GM19023 (cell line): ENCODE measurements around the gene RCN1.
"Not testable (repeated sequence)": the region's sequence is repeated elsewhere in the genome, so short reads cannot be mapped to it uniquely, and the experiment has no call there.

Experiments used
- ATAC-seq: cut with Tn5 transposase; IDR thresholded peaks from one replicate; pipeline ENCODE4 v1.9.1; 2021; ENCODE audit warnings: mild to moderate bottlenecking, moderate library complexity; ENCODE audit not compliant: unreplicated experiment

Gene RCN1

DNA sequence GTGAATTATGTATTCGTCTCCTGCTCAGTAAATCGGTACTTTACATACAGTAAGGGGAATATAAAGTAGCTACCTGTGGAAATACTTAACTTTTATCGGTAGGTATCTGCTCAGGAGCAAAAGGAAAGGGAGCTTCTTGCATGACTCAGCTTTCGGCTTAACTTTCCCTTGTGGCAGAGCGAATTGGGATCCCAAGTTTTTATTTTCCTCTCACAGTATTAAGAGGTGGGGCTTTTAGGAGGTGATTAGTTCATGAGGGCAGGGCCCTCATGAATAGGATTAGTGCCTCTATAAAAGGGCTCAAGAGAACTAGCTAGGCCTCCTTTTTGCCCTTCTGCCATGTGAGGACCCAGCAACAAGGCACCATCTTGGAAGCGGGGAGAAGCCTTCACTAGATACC, 18.7 kb downstream of the RCN1 start:
- ATAC-seq = no peak

DNA sequence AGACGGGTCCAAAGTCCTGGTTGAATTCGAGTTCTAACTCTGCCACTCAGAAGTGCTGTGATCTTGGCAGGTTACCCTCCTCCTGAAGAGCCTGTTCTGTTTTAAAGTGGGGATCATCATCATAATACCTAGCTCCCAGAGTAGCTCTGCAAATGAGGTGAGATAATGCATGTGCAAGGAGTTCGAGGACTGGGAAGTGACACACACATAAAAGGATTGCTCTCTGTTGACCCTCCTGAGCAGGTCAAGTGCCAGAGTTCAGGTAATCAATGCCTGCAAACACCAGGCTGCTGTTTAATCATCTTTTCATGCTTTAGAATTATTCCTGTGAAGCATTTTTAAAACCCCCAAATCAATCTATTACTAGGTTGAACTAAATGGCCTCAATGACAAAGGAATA, 19.9 kb downstream of the RCN1 start:
- ATAC-seq = no peak

DNA sequence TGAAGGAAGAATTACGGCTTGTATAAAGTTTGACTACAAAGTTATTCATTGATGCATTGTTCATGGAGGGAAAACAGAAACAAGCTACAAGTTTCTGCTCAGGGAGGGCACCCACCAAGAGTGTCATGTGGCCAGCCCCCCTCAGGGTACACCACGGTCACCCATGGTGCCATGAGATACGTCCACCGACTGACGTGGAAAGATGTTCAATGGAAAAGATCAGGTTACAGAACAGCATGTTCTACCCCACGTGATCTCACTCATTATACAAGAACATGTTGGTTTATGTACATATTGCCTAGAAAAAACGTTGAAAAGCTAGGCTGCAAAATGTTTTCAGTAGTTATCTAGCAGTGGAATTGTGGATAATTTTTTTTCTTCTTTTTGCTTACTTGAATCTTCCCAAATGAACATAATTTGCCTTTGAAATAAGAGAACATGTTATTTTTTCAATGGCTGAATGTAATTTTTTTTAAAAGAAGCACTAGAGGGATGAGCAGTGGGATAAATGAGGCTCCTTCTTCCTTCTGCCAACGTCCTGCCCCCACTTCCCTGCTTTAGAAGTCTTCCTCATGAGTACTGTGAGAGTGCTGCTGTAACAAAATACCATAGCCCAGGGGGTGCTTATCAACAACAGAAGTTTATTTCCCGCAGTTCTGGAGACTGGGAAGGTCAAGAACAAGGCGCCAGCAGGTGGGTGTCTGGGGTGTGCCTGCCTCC, 22.5 kb downstream of the RCN1 start:
- no peak for ATAC-seq

DNA sequence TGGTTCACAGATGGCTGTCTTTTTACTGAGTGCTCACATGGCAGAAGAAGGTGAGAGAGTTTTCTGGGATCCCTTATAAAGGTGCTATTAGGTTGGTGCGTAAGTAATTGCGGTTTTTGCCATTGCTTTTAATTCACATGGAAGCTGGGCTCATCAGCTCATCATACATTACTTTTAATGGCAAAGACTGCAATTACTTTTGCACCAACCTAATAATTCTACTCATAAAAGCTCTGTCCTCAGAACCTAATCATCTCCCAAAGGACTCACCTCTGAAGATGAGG, 23.0 kb downstream of the RCN1 start:
- ATAC-seq = no peak

DNA sequence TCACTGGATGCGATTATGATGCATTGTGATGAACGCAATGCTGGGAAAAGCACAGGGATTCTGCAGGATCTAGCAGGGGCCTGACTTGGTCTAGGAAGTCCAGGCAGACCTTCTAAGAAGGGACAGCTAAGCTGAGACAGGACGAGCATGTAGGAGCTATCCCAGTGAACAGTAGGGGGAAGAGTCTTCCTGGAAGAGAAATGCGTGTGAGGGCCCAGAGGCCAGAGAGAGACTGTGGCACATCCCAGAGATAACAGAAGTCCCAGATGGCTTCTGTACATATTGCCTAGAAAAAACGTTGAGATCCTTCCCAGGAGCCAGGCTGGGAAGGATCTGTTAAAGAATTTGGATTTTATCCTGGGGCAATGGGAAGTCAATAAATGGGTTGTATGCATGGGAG, 24.6 kb downstream of the RCN1 start:
- ATAC-seq = no peak

DNA sequence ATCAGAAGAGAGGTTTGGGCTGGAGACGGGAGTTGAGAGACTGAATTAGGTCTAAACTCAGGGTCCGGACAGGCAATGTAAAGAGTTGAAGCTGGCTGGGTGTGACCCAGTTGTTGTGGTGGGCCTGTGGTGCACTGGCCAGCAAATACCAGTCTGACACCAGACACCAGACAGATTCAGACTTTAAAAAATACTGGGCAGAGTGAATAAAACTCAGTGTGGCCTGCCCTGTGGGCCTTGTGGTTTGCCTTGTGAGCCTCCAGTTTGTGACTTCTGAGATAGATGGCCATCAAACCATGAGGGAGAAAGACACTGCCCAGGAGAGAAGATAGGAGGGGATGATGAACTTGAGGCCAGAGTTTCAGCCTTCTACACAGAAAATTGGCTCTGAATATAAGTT, 25.8 kb downstream of the RCN1 start:
- no peak for ATAC-seq

DNA sequence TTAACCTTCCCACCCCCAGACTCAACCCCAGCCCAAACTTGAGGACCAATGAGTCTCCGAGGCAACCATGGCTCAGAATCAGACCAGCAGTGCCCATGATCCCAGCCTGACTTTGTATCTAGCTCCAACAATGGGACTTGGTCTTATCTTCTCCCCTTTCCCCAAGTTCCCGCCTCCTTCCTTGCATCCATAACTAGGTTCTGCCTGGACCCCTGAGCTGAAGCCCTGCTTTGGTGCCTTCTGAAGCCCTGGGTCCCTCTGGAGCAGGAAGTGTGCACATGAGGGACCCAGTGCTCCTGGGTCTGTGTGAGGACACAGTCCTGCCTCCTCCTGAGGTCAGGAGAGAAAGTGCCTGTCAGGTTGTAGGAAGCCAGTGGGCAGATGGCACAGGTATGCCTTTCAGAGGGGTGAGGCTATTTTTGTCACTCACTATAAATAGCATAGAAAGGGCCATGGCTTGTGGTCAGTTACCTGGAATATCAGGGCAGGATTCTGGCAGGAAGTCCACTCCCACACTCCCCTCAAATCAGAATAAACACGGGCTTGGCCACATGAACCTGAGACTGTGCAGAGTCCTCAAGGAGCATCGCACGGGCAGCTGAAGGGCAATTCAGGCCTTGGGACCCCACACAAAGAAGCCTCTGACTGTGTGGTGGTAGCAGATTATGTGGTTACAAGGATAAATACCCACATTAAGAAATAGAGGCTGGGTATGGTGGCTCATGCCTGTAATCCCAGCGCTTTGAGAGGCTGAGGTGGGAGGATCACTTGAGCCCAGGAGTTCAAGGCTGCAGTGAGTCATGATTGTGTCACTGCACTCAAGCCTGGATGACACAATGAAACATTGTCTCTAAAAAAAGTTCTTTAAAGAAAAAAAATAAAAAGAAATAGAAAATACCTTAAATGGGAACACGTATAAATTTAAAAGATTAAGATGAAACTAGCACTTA, 27.4 kb downstream of the RCN1 start:
- no peak for ATAC-seq

DNA sequence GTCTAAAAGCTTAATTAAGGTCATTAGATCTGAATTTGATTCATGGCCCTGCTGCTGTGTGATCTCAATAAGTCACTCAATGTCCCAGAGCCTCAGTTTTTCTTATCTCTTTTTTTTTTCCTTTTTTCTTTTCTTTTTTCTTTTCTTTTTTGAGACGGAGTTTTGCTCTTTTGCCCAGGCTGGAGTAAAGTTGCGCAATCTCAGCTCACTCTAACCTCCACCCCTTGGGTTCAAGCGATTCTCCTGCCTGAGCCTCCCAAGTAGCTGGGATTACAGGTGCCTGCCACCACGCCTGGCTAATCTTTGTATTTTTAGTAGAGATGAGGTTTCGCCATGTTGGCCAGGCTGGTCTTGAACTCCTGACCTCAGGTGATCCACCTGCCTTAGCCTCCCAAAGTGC, 28.3 kb downstream of the RCN1 start:
- not testable (repeated sequence) for ATAC-seq

DNA sequence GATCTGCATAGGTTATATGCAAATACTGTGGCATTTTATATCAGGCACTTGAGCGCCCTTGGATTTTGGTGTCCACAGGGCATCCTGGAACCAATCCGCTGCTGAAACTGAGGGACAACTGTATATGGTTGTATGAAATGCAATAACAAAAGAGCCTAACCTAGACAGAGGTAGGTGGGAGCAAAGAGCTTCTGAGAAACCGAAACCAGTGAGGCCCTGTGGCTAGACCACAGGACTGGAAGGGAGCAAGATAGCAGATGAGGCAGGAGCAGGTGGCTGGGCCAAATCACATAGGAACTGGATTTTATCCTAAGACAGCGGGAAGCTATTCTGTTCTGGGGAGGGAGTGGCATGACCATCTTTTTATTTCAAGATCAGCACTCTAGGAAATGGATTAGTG, 30.1 kb downstream of the RCN1 start:
- ATAC-seq = no peak

DNA sequence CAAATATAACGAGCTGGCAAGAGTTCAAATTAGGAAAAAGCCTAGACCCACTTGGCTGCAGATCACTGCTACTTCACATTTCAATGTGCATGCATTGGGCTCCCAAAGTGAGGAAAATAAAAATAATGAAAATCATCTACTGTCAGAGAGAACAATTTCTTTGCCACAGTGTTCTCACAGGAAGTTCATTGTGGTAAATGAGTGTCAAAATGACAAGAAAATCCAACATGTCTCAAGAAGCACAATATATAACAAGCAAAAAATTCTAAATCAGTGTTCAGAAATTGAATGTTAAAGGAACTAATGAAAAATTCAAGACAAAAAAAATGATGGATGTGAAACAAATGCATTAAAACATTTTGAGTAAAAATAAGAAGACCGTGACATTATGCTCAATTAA, 31.3 kb downstream of the RCN1 start:
- ATAC-seq = no peak

DNA sequence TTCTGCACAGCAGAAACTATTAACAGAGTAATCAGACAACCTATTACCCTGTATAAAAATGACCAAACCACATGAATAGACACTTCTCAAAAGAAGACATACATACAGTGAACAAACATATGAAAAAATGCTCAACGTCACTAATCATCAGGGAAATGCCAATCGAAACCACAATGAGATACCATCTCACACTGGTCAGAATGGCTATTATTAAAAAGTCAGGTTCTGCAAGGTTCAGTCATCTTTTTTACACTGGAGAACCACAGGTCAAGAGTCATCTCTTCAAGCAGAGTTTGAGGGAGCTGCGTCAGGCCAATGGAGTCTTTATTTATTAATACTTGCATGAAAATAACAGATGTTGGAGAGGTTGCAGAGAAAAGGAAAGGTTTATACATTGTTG, 40.4 kb downstream of the RCN1 start:
- no peak for ATAC-seq

DNA sequence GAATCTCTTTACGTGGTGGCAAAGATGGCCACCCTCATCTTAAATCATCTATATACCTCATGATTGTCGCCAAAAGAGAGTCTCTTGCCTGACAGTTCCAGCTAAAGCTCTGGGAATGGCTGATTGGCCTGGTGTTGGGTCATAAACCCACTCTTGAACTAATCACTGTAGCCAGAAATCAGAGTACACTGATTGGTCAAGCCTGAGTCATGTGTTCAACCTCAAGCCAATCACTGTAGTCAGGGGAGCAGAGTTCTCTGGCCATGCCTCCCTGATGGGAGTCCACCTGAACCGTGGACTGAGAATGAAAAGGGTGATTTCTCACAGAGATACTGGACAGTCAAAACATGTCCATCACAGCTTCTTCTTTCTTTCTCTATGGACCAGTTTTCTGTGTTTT, 45.8 kb downstream of the RCN1 start:
- ATAC-seq = no peak

DNA sequence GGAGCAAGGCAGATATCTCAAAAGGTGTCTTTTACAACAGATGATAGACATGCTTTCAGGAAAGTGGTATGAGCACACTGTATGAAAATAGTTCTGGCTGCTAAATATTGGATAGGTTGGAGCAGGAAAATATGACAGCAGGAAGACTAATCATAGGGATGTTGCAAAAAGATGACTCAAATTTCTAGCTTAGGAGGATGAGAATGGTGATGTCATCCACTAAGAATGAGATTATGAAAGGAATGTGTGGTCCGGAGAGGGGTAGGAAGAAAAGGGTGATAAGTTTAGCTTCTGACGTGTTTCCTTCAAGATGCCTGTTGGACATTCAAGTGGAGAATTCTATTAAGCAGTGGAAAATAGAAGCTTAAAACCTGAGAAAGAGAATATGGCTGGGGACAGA, 46.4 kb downstream of the RCN1 start:
- no peak for ATAC-seq

DNA sequence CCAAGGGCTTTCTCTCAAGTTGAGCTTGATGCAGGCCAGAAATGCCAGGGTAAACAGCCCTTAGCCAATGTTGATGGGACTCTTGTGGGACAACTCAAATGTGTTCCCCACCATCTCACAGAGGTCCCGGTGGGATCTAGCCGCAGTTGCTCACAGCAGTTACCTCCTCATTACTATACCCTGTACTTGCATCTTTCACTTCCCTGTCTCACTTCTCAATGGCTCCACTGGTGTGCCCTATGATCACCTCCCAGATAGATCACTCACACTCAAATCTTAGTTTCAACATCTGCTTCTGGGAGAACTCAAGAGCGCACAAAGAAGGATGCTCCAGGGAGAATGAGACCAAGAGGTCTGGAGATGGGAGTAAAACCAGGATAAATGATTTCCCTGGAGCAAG, 47.0 kb downstream of the RCN1 start:
- no peak for ATAC-seq

DNA sequence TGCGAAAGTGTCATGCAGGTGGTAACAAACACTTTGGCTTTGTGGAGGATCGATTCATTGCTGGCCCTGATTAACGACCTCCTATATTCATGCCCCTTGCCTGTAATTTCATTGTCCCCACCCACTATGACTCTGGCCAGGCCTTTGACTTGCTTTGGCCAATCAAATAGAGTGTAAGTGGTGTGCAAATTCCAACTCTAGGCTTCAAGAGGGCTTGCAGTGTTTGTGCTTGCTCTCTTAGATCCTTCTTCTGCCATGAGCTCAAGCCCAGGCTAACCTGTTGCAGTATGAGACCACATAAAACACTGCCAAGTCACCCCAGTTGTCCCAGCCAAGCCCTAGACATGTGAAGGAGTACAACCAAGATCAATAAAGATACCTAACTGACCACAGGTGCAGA, 48.0 kb downstream of the RCN1 start:
- no peak for ATAC-seq

DNA sequence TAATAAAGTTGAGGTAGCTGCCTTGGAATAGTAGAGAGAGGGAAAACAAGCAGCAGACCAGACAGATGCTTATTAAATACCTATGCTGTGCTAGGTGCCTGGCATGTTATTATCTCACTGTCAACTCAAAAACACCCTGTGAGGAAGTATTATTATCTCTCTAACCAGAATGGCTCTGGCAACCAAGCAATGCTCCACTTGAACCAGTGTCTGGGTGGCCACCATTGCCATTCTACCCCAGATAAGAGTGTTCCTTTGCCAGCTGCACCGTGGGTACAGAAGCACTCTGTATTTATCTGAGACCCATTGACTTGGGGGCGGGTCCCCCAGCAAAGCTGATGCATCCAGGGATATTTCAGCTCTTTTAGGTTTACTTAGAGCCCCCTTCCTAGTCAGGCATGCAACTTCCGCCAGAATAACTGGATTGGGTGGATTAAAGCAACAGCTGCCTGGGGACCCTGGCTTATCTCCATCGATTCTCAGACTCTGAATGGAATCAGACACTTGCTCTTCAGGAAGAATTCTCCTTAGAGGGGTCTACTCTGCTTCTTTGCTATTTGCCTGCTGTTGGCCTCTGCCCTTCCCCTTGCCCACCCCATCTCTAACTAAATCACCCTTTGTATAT, 49.1 kb downstream of the RCN1 start:
- no peak for ATAC-seq

DNA sequence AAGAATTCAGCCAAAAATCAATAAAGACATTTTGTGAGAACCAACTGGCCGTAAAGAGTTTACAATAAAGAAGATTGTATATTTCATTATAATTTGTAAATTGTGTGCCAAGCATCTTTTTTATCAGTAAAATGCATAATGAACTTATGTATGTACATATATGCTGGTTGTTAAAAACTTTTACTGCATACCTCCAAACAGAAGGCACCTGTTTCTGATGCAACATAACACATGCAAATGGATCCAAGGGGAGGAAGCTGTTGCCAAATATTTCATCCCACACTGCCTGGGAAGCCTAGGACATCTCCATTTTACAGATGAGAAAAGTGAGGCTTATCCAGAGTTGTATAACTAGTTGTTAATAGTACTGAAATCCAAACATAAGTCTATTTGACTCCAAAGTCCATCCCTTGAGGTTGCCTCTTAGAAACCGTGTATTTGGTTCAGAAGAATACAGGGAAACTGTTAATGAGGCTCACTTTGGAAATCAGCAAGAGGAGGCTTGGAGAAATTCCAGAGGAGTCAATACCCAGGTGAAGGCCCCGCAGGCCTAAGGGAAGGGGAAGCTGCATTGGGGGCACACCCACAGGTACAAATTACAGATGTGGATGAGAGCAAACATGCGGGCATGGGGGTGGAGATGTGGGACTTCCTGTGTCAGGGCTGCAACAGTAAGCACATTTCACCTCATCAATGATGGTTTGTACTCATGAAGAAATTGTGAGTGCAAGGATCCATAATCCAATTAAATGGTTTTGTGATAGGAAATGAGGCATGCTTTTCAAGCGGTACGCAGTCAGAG, 51.1 kb downstream of the RCN1 start:
- ATAC-seq = no peak

DNA sequence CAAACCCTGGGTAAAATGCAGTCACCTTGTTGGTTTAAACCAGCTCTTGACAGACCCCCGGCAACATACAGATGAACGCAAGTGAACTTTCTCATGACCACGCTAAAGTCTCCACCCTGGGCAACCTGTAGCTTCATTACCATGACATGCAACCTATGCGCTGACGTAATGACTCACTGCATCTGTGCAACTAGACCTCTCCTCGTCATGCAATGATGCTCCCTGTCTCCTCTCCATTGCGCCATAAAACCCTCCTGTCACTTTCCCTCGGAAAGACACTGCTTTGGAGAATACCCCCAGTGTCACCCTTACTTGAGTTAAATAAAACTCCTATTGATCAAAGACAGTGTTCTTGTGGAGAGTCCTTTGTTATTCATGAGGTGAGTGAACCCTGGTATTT, 52.5 kb downstream of the RCN1 start:
- ATAC-seq = no peak

DNA sequence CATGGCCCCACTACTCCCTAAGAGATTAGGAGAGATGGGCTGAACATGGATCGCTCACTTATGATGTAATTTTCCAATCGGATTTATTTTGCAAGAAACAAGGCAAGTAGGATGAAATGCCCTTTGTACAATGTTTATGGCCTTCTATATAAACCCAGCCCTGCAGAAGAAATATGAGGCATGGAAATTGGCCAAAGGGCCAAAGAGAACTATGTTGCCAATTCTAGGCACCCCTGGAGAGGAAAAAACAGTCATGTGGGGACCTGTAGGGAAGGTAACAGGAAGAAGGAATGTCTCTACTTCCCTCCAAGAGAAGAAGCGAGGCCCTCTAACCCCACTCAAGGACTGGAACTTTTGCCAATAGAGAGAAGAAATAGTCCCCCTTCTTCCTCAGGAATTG, 54.4 kb downstream of the RCN1 start:
- ATAC-seq = no peak

DNA sequence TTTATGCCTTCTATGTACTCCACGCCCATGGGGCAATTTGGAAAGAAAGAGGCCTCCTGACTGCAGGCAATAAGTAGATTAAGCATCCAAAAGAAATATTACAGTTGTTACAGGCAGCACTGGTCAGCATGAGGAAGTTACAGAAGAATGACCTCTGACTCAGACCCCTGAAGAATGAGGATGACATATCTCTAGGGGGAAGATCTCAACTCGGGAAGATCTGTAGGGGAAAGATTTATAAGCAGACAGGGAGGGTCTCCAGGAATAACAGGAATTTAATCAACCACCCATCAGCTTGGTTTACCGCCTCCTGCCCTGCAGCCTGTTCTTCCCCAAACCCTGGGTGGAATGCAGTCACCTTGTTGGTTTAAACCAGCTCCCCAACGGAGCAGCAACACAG, 58.0 kb downstream of the RCN1 start:
- ATAC-seq = no peak

DNA sequence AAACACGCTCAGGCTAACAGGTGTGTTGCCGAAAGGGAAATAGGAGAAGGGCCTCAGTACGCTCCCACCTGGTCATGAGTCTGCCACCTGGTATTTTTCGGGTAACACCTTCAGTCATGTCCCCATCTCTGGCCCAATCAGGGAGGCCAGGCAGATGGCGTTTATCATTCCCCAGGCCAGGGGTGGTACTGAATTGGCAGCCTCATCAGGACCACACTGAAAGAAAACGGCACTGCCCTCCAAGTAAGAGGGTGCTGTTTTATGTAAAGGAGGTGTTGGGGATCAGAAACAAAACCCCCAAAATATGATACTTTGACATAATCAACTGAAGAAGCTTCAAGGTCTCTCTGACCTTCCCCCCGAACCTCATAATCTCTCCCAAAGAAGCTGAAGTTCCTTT, 58.9 kb downstream of the RCN1 start:
- ATAC-seq = no peak
